Neural crest cell (in vitro differentiated cells): ENCODE data around the gene EXOC6B. TPM values are rescaled to one million over a fixed set of nuclear protein-coding genes. Genes with fewer than 3 reads are reported as not detected.

Source experiments
- DNase-seq: peaks from one replicate; pipeline ENCODE4 v3.0.0; 2021; ENCODE audit warnings: low read depth, mixed read lengths, low spot score
- H3K27ac Mint-ChIP-seq: one replicate; pipeline ENCODE4 v1.8.0; 2021; ENCODE audit warnings: mild to moderate bottlenecking, mixed read lengths; ENCODE audit not compliant: unreplicated experiment
- H3K27me3 Mint-ChIP-seq: 2 replicates; pipeline ENCODE4 v1.8.0; 2021; ENCODE audit warnings: low read depth, mild to moderate bottlenecking, mixed read lengths
- H3K36me3 Mint-ChIP-seq: 2 replicates; pipeline ENCODE4 v1.8.0; 2021; ENCODE audit warnings: low read depth, mild to moderate bottlenecking, mixed read lengths
- H3K4me1 Mint-ChIP-seq: 2 replicates; pipeline ENCODE4 v1.8.0; 2021; ENCODE audit warnings: mixed read lengths
- H3K4me3 Mint-ChIP-seq: one replicate; pipeline ENCODE4 v1.8.0; 2021; ENCODE audit warnings: mild to moderate bottlenecking, mixed read lengths
- H3K9me3 Mint-ChIP-seq: 2 replicates; pipeline ENCODE4 v1.8.0; 2021; ENCODE audit warnings: mixed read lengths
- total RNA-seq: library from RNA; stranded (reverse); gene quantifications from 2 replicates; pipeline ENCODE4 v1.2.1, GENCODE V29; 2021
- TF ChIP-seq, protein P1 (sequence below): fragments of 200-600 bp; sonication (generic); conservative IDR thresholded peaks from 2 replicates; pipeline ENCODE4 v1.5.0; 2021; ENCODE audit warnings: antibody characterized with exemption, mild to moderate bottlenecking

EXOC6B gene
- total RNA-seq, 1 donor from 2014 or later = 28.2 TPM

DNA sequence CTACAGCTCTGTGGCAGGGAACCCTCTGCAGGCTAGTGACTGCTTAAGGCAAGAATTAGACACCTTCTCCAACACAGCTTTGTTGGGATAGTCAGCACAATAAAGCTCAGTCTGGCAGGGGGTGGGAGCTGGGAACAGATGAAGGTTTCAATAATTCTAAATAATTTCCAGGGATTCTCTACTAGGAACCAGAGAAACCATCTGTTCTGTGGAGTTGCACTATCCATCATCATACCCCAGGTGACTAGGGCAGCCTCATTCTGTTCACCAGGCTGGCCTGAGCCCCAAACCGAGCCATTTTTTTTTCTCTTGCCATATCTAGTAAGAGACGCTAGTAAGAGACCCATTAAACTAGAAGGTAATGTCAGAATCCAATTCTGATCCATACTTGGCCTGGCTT, 642.4 kb downstream of the EXOC6B start:
- no peak for DNase-seq
- H3K27me3 Mint-ChIP-seq = no peaks in the 10 kb centered on the region
- peaks cover 13% of the 10 kb centered on the region for H3K36me3 Mint-ChIP-seq
- H3K27ac Mint-ChIP-seq = no peak overlapping the region
- no peaks in the 10 kb centered on the region for H3K4me1 Mint-ChIP-seq
- TF ChIP-seq, protein P1, sequence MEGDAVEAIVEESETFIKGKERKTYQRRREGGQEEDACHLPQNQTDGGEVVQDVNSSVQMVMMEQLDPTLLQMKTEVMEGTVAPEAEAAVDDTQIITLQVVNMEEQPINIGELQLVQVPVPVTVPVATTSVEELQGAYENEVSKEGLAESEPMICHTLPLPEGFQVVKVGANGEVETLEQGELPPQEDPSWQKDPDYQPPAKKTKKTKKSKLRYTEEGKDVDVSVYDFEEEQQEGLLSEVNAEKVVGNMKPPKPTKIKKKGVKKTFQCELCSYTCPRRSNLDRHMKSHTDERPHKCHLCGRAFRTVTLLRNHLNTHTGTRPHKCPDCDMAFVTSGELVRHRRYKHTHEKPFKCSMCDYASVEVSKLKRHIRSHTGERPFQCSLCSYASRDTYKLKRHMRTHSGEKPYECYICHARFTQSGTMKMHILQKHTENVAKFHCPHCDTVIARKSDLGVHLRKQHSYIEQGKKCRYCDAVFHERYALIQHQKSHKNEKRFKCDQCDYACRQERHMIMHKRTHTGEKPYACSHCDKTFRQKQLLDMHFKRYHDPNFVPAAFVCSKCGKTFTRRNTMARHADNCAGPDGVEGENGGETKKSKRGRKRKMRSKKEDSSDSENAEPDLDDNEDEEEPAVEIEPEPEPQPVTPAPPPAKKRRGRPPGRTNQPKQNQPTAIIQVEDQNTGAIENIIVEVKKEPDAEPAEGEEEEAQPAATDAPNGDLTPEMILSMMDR = no peak
- no peak overlapping the region for H3K4me3 Mint-ChIP-seq
- H3K9me3 Mint-ChIP-seq = peaks cover 2% of the 10 kb centered on the region

DNA sequence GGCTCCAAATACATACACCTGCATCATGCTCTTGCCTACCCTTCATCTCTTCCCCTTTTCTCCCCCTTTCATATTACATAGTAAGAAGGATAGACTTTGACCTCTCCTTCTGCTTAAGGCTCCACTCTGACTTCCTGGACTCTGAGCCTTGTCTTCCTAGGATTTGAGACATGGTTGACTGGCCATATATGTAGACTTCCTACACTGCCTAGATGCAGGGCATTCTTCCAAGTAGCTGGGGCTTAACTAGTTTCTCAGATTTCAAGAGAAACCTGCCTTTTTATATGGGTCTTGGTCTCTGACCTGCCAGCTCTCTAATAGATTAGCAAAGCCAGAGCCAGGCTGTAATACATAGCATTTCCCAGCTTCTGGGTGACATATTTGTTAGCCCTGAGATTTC, 642.8 kb downstream of the EXOC6B start:
- Mint-ChIP-seq H3K4me3 (no peak overlapping the region), H3K36me3 (peaks cover 13% of the 10 kb centered on the region), H3K9me3 (peaks cover 2% of the 10 kb centered on the region), H3K27ac (no peak overlapping the region), H3K4me1 (no peaks in the 10 kb centered on the region), H3K27me3 (no peaks in the 10 kb centered on the region)
- TF ChIP-seq, protein P1 = no peak
- no peak for DNase-seq

DNA sequence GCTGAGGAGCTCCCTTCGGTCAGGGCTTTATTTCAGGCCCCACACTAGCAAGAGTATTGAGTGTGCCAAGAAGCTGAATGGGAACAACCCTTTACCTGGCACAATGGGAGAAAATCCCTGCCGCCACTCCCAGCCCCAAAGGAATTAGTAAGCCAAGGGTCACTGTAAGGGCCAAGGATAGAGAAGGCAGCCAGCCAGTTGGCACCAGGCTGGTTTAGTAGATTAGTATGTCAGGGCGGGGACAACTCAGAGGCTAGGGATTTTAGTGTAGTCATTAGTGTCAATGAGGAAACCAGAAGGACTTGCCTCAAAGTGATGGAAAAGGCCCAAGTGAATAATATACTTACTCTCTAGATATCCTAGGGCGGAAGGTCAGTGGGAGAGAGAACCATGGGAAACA, 643.3 kb downstream of the EXOC6B start:
- Mint-ChIP-seq H3K27ac (no peak overlapping the region), H3K4me1 (no peaks in the 10 kb centered on the region), H3K9me3 (peaks cover 2% of the 10 kb centered on the region), H3K4me3 (no peak overlapping the region), H3K36me3 (peaks cover 14% of the 10 kb centered on the region), H3K27me3 (no peaks in the 10 kb centered on the region)
- TF ChIP-seq, protein P1 = no peak
- DNase-seq = no peak

DNA sequence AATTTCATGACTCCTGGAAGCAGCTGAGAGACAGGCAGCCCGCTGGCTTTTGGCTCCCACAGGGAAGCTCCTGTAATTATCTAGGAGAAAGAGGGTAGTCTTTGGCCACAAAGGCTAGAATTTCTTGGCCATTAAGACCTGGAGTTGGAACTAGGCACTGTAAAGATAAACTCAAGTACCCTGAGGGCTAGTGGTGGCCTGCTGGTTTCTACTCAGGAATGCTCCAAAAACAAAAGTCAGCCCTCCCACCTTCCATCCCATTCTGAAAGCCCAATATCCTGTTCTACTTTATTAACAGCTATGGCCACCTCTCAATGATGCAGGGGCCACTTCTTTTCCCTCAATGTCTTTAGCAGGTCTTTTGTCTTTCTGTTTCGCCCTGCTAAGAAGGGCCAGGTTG, 644.2 kb downstream of the EXOC6B start:
- H3K36me3 Mint-ChIP-seq = peaks cover 16% of the 10 kb centered on the region
- TF ChIP-seq, protein P1 = no peak
- DNase-seq = no peak
- no peaks in the 10 kb centered on the region for H3K27me3 Mint-ChIP-seq
- H3K9me3 Mint-ChIP-seq = peaks cover 2% of the 10 kb centered on the region
- H3K4me1 Mint-ChIP-seq = no peaks in the 10 kb centered on the region
- H3K4me3 Mint-ChIP-seq = no peak overlapping the region
- no peak overlapping the region for H3K27ac Mint-ChIP-seq

DNA sequence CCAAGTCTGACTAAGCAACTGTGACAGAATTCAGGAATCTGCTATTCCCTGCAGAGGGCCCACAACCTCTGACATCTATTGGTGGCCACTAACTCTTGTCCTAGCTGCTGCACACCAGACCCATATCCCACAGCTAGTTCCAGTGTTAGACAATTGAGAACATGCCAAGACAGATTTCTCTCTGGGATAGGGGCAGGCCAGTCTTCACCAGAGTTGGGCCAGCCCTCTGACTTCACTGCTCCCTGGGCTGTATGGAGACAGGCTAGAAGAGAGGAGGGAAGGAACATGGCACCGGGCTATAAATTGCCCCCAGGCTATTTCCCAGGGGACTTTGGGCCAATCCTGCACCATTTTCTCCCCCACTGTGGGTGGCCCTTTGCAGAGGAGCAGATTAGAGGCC, 645.5 kb downstream of the EXOC6B start:
- Mint-ChIP-seq H3K27me3 (no peaks in the 10 kb centered on the region), H3K4me1 (no peaks in the 10 kb centered on the region), H3K27ac (no peak overlapping the region), H3K4me3 (no peak overlapping the region), H3K36me3 (peaks cover 25% of the 10 kb centered on the region), H3K9me3 (peaks cover 2% of the 10 kb centered on the region)
- no peak for DNase-seq
- TF ChIP-seq, protein P1 = no peak

DNA sequence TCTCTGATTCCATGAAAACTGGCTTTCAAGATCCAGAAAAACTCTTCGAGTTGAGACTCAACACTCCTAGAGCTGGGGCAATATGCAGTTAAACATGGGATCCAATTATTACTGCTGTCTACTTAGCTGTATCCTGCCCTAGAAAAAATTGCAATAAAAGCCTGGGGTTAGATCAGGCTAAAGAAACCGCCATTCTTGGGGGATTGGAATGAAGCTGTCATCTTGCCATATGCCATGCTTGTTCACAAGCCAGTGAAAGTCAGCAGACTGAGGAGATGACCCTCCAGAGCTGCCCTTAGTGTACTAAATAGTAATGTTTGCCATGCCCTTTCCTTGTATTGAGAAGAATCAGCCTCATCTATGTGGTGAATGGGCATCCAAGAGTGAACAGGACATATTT, 647.3 kb downstream of the EXOC6B start:
- H3K27me3 Mint-ChIP-seq = no peaks in the 10 kb centered on the region
- TF ChIP-seq, protein P1 = no peak
- H3K36me3 Mint-ChIP-seq = peaks cover 31% of the 10 kb centered on the region

More for the DNA sequence above, 647.3 kb downstream of the EXOC6B start:
- DNase-seq = no peak
- Mint-ChIP-seq H3K9me3 (peaks cover 2% of the 10 kb centered on the region), H3K4me3 (no peak overlapping the region), H3K27ac (no peak overlapping the region), H3K4me1 (peaks cover 10% of the 10 kb centered on the region)
